Measurements from ENCODE around the gene HAAO.

DNA sequence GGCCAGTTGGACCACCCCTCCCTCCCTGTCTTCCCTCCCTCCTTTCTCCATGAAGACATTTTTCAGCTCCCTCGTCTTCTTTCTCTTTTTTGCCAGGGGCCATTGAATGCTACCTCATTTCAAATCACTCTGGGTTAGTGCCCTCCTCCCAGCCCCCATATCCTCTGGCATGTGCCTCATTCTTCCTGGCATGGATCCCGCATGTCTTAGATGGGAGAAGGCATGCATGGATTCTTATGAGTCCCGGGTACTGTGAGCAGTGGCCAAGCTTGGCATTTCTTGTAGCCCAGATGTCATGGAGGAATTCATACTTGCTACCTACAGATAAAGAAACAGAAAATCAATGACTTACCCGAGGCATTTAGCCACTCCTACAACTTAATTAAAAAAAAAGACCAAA, 9.0 kb upstream of the HAAO start:
- no peak for TF ChIP-seq POLR2AphosphoS5 (IDR thresholded peaks at IDR 0.05; ENCODE audit: low read depth, low read length)
- no peak for TF ChIP-seq POLR2A (IDR thresholded peaks at IDR 0.05; ENCODE audit: low read depth, low read length)
- TF ChIP-seq TAF1 (IDR thresholded peaks at IDR 0.05; ENCODE audit: borderline replicate concordance, low read depth, low read length), result no peak

Data from GM12892 (cell line).